Activated naive CD4-positive, alpha-beta T cell treated with anti-CD3 and anti-CD28 coated beads, Interleukin-2, amount 50 U/mL, for 72 hours (primary cell): ENCODE data around the gene BOD1L2. TPM values are rescaled to one million over a fixed set of nuclear protein-coding genes. Genes with fewer than 3 reads are reported as not detected.

Experiments
- ATAC-seq, 2 donors: fragments of 150-1000 bp; cut with Tn5 transposase; 2 replicates each; pipeline ENCODE4 v1.10.0; 2021; ENCODE audit warnings: mild to moderate bottlenecking in 2 of 2, moderate library complexity in 2 of 2
- DNase-seq, 2 donors: peaks; one replicate each; pipeline ENCODE4 v3.0.0; 2021 to 2022; ENCODE audit warnings: low spot score in 2 of 2
- H3K27ac Mint-ChIP-seq, 2 donors: one replicate each; pipeline ENCODE4 v1.8.0; 2022; ENCODE audit warnings: mild to moderate bottlenecking in 2 of 2, mixed read lengths in 2 of 2
- H3K36me3 Mint-ChIP-seq, 2 donors: one replicate each; pipeline ENCODE4 v1.8.0; 2022; ENCODE audit warnings: mixed read lengths in 2 of 2
- H3K9me3 Mint-ChIP-seq, 2 donors: one replicate each; pipeline ENCODE4 v1.8.0; 2022; ENCODE audit warnings: mixed read lengths in 2 of 2
- total RNA-seq, 2 donors: library from RNA; stranded (reverse); gene quantifications; one replicate each; pipeline ENCODE4 v1.2.3, GENCODE V29; 2022

BOD1L2 gene
- total RNA-seq, 2 donors from 2014 or later = not detected

- Mint-ChIP-seq H3K27ac (no peak overlapping the region), H3K36me3 (no peaks in the 10 kb centered on the region), H3K9me3 (no peaks in the 10 kb centered on the region)
- DNase-seq = no peak
- no peak for ATAC-seq
Measured at GRCh38 chr18:57195341-57195740, 48.5 kb downstream of the BOD1L2 start.

- Mint-ChIP-seq H3K9me3 (no peaks in the 10 kb centered on the region), H3K27ac (no peak overlapping the region), H3K36me3 (no peaks in the 10 kb centered on the region)
- DNase-seq (no peak), ATAC-seq (no peak)
Measured at GRCh38 chr18:57197261-57197660, 50.4 kb downstream of the BOD1L2 start.

- no peak for ATAC-seq
- H3K36me3 Mint-ChIP-seq = no peaks in the 10 kb centered on the region
- no peak overlapping the region for H3K27ac Mint-ChIP-seq
Measured at GRCh38 chr18:57198073-57198472, 51.2 kb downstream of the BOD1L2 start.

More at GRCh38 chr18:57198073-57198472, 51.2 kb downstream of the BOD1L2 start:
- no peaks in the 10 kb centered on the region for H3K9me3 Mint-ChIP-seq
- DNase-seq = no peak

Other genes starting within 250 kb of the BOD1L2 start
- not detected for gene ST8SIA3, start 205.5 kb downstream of the BOD1L2 start, total RNA-seq